Urothelium cell line (cell line): ENCODE measurements around the gene GRK4.
A peak's percentile ranks its signal among the peaks of the same experiment; 100 is the strongest.
"Not testable (repeated sequence)": the region's sequence is repeated elsewhere in the genome, so short reads cannot be mapped to it uniquely, and the experiment has no call there.

Experiments used
- DNase-seq: peaks from one replicate; pipeline ENCODE4 v3.0.0; 2011; ENCODE audit warnings: low spot score, mixed read lengths
- FAIRE-seq: peaks from 2 replicates; lab custom pipeline; 2011; peaks lifted over from hg19 to GRCh38; lab: Jason Lieb, UNC

The GRK4 gene

GRCh38 chr4:2954358-2955185 lies 8.8 kb upstream of the GRK4 start:
- DNase-seq (no peak), FAIRE-seq (no peak)

GRCh38 chr4:2955186-2956044 lies 8.0 kb upstream of the GRK4 start:
- not testable (repeated sequence) for FAIRE-seq, DNase-seq

- DNase-seq (no peak), FAIRE-seq (no peak)
These were observed 4.9 kb upstream of the GRK4 start for GRCh38 chr4:2958446-2958845.

- not testable (repeated sequence) for DNase-seq, FAIRE-seq
These were observed 2.9 kb upstream of the GRK4 start for GRCh38 chr4:2960450-2960849.

GRCh38 chr4:2961421-2961810 lies 2.0 kb upstream of the GRK4 start:
- FAIRE-seq (no peak), DNase-seq (no peak)

GRCh38 chr4:2961811-2962441 lies 1.4 kb upstream of the GRK4 start:
- no peak for FAIRE-seq

GRCh38 chr4:2962614-2963174 lies 677 bp upstream of the GRK4 start:
- FAIRE-seq: no peak

More at GRCh38 chr4:2961811-2962441, 1.4 kb upstream of the GRK4 start:
- DNase-seq: no peak

GRCh38 chr4:2963966-2964471 lies 648 bp downstream of the GRK4 start:
- FAIRE-seq: no peak
- DNase-seq: no peak

More at GRCh38 chr4:2962614-2963174, 677 bp upstream of the GRK4 start:
- peak; percentile 27 for DNase-seq

- DNase-seq (no peak), FAIRE-seq (no peak)
These were observed 1.4 kb downstream of the GRK4 start for GRCh38 chr4:2964706-2965258.

GRCh38 chr4:2965262-2965661 lies 1.9 kb downstream of the GRK4 start:
- DNase-seq (no peak), FAIRE-seq (no peak)

GRCh38 chr4:2968381-2968780 lies 5.0 kb downstream of the GRK4 start:
- FAIRE-seq (no peak), DNase-seq (no peak)

GRCh38 chr4:2971275-2971674 lies 7.9 kb downstream of the GRK4 start:
- no peak for DNase-seq
- FAIRE-seq: no peak

GRCh38 chr4:2977211-2978088 lies 14.1 kb downstream of the GRK4 start:
- FAIRE-seq (no peak), DNase-seq (peak; percentile 69)

- no peak for FAIRE-seq
- no peak for DNase-seq
These were observed 18.0 kb downstream of the GRK4 start for GRCh38 chr4:2981256-2981819.

- no peak for FAIRE-seq
- no peak for DNase-seq
These were observed 18.6 kb downstream of the GRK4 start for GRCh38 chr4:2982012-2982411.

- FAIRE-seq, DNase-seq: not testable (repeated sequence)
These were observed 20.3 kb downstream of the GRK4 start for GRCh38 chr4:2983715-2984114.

GRCh38 chr4:2991243-2991642 lies 27.9 kb downstream of the GRK4 start:
- FAIRE-seq (no peak), DNase-seq (no peak)

- DNase-seq (no peak), FAIRE-seq (no peak)
These were observed 31.5 kb downstream of the GRK4 start for GRCh38 chr4:2994917-2995316.
